GM19193 (cell line): ENCODE measurements around the gene OR52N2.

Source experiments
- POLR2A ChIP-seq: IDR thresholded peaks from 4 replicates; pipeline ENCODE4 v1.6.1; 2011; ENCODE audit not compliant: insufficient read depth, insufficient read length; ENCODE audit errors: extremely low read depth

Gene OR52N2

GRCh38 chr11:5851002-5851401 lies 42.3 kb downstream of the OR52N2 start:
- TF ChIP-seq POLR2A = no peak

DNA sequence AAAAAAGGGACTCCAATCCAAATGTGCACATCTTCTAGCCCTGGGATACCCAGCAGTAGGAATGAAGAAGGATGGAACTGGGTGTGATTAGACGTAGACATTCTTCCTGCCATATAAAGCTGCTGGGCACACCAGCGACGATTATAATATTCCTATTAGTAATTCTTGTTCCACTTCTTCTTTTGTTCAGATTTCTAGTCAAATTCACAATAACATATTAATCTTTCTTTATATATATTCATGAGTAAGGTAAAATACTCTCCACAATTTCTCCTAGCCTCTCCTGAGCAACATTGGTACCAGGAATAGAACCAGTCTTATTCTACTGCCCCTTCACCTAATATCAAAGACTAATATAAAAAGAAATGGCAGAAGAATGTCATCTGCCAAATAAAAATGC lies 48.9 kb downstream of the OR52N2 start, which contains the start of gene OR52E8:
TSS of gene OR52E8 (minus strand) at position 101 of the 400 bp plus-strand sequence. CDS start at position 101, 0 bp downstream.
- no peak for TF ChIP-seq POLR2A

- no peak for TF ChIP-seq POLR2A
Measured at GRCh38 chr11:5865826-5866225, 57.1 kb downstream of the OR52N2 start.
